ENCODE data around the gene TNKS1BP1.

DNA sequence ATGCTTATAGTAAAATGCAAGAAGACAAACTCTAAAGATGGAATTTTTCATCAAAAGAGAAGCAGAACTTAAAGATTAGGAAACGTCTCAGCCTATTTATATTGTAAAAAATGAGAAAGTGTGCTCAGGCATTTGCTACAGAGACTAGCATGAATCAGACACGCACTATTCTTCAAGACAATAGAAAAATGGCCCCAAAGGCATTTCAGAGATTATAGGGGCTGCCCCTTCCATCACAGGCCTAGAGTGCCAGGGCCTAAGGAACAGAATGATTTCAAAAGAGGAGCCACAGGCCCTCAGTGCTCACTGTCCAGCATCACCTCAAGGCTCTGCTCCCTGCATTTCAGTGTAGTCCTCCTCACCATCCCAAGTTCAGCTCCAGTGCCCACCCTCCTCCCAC is 27.5 kb downstream of the TNKS1BP1 start:
- TF ChIP-seq, protein P1, sequence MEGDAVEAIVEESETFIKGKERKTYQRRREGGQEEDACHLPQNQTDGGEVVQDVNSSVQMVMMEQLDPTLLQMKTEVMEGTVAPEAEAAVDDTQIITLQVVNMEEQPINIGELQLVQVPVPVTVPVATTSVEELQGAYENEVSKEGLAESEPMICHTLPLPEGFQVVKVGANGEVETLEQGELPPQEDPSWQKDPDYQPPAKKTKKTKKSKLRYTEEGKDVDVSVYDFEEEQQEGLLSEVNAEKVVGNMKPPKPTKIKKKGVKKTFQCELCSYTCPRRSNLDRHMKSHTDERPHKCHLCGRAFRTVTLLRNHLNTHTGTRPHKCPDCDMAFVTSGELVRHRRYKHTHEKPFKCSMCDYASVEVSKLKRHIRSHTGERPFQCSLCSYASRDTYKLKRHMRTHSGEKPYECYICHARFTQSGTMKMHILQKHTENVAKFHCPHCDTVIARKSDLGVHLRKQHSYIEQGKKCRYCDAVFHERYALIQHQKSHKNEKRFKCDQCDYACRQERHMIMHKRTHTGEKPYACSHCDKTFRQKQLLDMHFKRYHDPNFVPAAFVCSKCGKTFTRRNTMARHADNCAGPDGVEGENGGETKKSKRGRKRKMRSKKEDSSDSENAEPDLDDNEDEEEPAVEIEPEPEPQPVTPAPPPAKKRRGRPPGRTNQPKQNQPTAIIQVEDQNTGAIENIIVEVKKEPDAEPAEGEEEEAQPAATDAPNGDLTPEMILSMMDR (IDR thresholded peaks at IDR 0.05), result no peak
- TF ChIP-seq, protein P2, sequence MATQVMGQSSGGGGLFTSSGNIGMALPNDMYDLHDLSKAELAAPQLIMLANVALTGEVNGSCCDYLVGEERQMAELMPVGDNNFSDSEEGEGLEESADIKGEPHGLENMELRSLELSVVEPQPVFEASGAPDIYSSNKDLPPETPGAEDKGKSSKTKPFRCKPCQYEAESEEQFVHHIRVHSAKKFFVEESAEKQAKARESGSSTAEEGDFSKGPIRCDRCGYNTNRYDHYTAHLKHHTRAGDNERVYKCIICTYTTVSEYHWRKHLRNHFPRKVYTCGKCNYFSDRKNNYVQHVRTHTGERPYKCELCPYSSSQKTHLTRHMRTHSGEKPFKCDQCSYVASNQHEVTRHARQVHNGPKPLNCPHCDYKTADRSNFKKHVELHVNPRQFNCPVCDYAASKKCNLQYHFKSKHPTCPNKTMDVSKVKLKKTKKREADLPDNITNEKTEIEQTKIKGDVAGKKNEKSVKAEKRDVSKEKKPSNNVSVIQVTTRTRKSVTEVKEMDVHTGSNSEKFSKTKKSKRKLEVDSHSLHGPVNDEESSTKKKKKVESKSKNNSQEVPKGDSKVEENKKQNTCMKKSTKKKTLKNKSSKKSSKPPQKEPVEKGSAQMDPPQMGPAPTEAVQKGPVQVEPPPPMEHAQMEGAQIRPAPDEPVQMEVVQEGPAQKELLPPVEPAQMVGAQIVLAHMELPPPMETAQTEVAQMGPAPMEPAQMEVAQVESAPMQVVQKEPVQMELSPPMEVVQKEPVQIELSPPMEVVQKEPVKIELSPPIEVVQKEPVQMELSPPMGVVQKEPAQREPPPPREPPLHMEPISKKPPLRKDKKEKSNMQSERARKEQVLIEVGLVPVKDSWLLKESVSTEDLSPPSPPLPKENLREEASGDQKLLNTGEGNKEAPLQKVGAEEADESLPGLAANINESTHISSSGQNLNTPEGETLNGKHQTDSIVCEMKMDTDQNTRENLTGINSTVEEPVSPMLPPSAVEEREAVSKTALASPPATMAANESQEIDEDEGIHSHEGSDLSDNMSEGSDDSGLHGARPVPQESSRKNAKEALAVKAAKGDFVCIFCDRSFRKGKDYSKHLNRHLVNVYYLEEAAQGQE (IDR thresholded peaks at IDR 0.05; ENCODE audit: insufficient read depth in 1 of 2, low read depth in 2 of 2, low read length in 1 of 2), result no peak
- no peak for TF ChIP-seq POLR2AphosphoS5 (IDR thresholded peaks at IDR 0.05; ENCODE audit: low read depth, low read length)
